ENCODE measurements around the gene ACTN4. TPM values are rescaled to one million over a fixed set of nuclear protein-coding genes. Genes with fewer than 3 reads are reported as not detected.

The ACTN4 gene
- total RNA-seq, 1 experiment from 2014 or later, result 506 TPM

GRCh38 chr19:38666663-38667511, 19.4 kb downstream of the ACTN4 start:
- DNase-seq (ENCODE audit: low spot score) (no peak), ATAC-seq (peak; percentile 34)
- TF ChIP-seq NFE2L1 (CRISPR knock-in tag; IDR thresholded peaks at IDR 0.05) (no peak), PRRX2 (CRISPR knock-in tag; IDR thresholded peaks at IDR 0.05) (no peak), IRF2 (CRISPR knock-in tag; IDR thresholded peaks at IDR 0.05; ENCODE audit: borderline replicate concordance, low read depth) (no peak), EMX1 (CRISPR knock-in tag; IDR thresholded peaks at IDR 0.05) (no peak), JAZF1 (CRISPR knock-in tag; IDR thresholded peaks at IDR 0.05) (no peak), ESRRA (CRISPR knock-in tag; IDR thresholded peaks at IDR 0.05; ENCODE audit: borderline replicate concordance) (no peak), FOXJ3 (CRISPR knock-in tag; IDR thresholded peaks at IDR 0.05; ENCODE audit: borderline replicate concordance) (no peak), CDX4 (CRISPR knock-in tag; IDR thresholded peaks at IDR 0.05; ENCODE audit: borderline replicate concordance) (no peak)
- TF ChIP-seq, protein P1, sequence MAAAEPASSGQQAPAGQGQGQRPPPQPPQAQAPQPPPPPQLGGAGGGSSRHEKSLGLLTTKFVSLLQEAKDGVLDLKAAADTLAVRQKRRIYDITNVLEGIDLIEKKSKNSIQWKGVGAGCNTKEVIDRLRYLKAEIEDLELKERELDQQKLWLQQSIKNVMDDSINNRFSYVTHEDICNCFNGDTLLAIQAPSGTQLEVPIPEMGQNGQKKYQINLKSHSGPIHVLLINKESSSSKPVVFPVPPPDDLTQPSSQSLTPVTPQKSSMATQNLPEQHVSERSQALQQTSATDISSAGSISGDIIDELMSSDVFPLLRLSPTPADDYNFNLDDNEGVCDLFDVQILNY (CRISPR knock-in tag; IDR thresholded peaks at IDR 0.05), result no peak
- TF ChIP-seq, protein P2, sequence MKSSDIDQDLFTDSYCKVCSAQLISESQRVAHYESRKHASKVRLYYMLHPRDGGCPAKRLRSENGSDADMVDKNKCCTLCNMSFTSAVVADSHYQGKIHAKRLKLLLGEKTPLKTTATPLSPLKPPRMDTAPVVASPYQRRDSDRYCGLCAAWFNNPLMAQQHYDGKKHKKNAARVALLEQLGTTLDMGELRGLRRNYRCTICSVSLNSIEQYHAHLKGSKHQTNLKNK (CRISPR knock-in tag; IDR thresholded peaks at IDR 0.05), result no peak
- ChIA-PET CTCF (interaction anchor here (0.8 to 3.6 kb wide), 7 partner anchors 19 to 264 kb away, joined by 3 to 20 read pairs (median 5); partner anchors contain the start of genes ACTN4, MRPS12 and SARS2), POLR2A (interaction anchor here (0.9 to 3.8 kb wide), 8 partner anchors 10 to 52 kb away, joined by 3 to 44 read pairs (median 4); partner anchors contain the start of gene ACTN4)
- peaks cover 98% of the 10 kb centered on the region for H3K4me1 Mint-ChIP-seq
- no peaks in the 10 kb centered on the region for H3K9me3 Mint-ChIP-seq
- H3K4me3 Mint-ChIP-seq, result peak overlapping the region; percentile 34
- no peaks in the 10 kb centered on the region for H3K27me3 Mint-ChIP-seq (ENCODE audit: low read depth)
- peaks cover 4% of the 10 kb centered on the region; the same call in 1 of the 2 replicates for H3K36me3 Mint-ChIP-seq
- H3K27ac Mint-ChIP-seq, result peak overlapping the region; percentile 100

DNA sequence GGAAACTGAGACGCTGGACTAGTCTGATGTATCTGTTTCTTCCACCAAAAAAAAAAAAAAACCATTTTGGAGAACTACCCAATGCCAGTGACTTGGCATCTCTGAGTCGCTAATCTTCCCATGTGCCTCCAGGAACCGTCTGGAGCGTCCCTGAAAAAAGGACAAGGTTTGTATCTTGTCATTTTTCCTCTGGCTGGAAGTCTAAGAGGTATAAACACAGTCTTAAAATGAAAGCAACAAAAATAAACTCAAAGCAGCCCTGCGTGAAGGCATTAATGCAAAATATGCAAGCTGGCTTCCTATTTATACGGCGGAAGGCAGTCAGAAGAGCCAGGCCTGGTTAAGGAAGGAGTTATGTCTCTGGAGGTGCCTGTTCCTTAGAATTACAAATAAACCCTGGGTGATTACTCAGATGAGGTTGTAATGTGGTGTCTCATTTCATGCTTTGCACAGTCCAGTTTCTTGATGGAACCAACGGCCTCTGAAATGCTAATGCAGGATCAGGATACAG, 20.3 kb downstream of the ACTN4 start:
- ChIA-PET POLR2A (interaction anchor here (0.5 to 3.8 kb wide), 5 partner anchors 15 to 34 kb away, joined by 4 to 44 read pairs (median 20); partner anchors contain the start of gene ACTN4), CTCF (interaction anchor here (0.8 to 3.6 kb wide), 5 partner anchors 18 to 264 kb away, joined by 3 to 20 read pairs (median 5); partner anchors contain the start of genes ACTN4, MRPS12 and SARS2)
- Mint-ChIP-seq H3K4me3 (peak overlapping the region; percentile 24), H3K27ac (peak overlapping the region; percentile 100), H3K36me3 (peaks cover 4% of the 10 kb centered on the region; the same call in 1 of the 2 replicates), H3K4me1 (peaks cover 90% of the 10 kb centered on the region), H3K9me3 (no peaks in the 10 kb centered on the region), H3K27me3 (ENCODE audit: low read depth) (no peaks in the 10 kb centered on the region)
- DNase-seq (ENCODE audit: low spot score) (no peak), ATAC-seq (no peak)
- TF ChIP-seq NR3C1 (CRISPR knock-in tag; conservative IDR thresholded peaks at IDR 0.05; ENCODE audit: low read depth) (no peak), JAZF1 (CRISPR knock-in tag; IDR thresholded peaks at IDR 0.05) (no peak), TCF7 (CRISPR knock-in tag; IDR thresholded peaks at IDR 0.05; ENCODE audit: low read depth) (no peak), TP53 (CRISPR knock-in tag; IDR thresholded peaks at IDR 0.05) (no peak), ZNF416 (CRISPR knock-in tag; IDR thresholded peaks at IDR 0.05) (no peak), ZNF671 (CRISPR knock-in tag; IDR thresholded peaks at IDR 0.05) (no peak), FOXK1 (CRISPR knock-in tag; IDR thresholded peaks at IDR 0.05) (no peak), ZNF317 (CRISPR knock-in tag; IDR thresholded peaks at IDR 0.05; ENCODE audit: borderline replicate concordance, low read depth) (no peak), ZNF219 (CRISPR knock-in tag; IDR thresholded peaks at IDR 0.05; ENCODE audit: borderline replicate concordance) (no peak), ESRRA (CRISPR knock-in tag; IDR thresholded peaks at IDR 0.05; ENCODE audit: borderline replicate concordance) (no peak), FOXJ3 (CRISPR knock-in tag; IDR thresholded peaks at IDR 0.05; ENCODE audit: borderline replicate concordance) (no peak), CDX4 (CRISPR knock-in tag; IDR thresholded peaks at IDR 0.05; ENCODE audit: borderline replicate concordance) (no peak)
- TF ChIP-seq, protein P3, sequence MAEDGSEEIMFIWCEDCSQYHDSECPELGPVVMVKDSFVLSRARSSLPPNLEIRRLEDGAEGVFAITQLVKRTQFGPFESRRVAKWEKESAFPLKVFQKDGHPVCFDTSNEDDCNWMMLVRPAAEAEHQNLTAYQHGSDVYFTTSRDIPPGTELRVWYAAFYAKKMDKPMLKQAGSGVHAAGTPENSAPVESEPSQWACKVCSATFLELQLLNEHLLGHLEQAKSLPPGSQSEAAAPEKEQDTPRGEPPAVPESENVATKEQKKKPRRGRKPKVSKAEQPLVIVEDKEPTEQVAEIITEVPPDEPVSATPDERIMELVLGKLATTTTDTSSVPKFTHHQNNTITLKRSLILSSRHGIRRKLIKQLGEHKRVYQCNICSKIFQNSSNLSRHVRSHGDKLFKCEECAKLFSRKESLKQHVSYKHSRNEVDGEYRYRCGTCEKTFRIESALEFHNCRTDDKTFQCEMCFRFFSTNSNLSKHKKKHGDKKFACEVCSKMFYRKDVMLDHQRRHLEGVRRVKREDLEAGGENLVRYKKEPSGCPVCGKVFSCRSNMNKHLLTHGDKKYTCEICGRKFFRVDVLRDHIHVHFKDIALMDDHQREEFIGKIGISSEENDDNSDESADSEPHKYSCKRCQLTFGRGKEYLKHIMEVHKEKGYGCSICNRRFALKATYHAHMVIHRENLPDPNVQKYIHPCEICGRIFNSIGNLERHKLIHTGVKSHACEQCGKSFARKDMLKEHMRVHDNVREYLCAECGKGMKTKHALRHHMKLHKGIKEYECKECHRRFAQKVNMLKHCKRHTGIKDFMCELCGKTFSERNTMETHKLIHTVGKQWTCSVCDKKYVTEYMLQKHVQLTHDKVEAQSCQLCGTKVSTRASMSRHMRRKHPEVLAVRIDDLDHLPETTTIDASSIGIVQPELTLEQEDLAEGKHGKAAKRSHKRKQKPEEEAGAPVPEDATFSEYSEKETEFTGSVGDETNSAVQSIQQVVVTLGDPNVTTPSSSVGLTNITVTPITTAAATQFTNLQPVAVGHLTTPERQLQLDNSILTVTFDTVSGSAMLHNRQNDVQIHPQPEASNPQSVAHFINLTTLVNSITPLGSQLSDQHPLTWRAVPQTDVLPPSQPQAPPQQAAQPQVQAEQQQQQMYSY (CRISPR knock-in tag; IDR thresholded peaks at IDR 0.05), result no peak
- TF ChIP-seq, protein P4, sequence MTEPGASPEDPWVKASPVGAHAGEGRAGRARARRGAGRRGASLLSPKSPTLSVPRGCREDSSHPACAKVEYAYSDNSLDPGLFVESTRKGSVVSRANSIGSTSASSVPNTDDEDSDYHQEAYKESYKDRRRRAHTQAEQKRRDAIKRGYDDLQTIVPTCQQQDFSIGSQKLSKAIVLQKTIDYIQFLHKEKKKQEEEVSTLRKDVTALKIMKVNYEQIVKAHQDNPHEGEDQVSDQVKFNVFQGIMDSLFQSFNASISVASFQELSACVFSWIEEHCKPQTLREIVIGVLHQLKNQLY (CRISPR knock-in tag; IDR thresholded peaks at IDR 0.05), result no peak
- TF ChIP-seq, protein P5, sequence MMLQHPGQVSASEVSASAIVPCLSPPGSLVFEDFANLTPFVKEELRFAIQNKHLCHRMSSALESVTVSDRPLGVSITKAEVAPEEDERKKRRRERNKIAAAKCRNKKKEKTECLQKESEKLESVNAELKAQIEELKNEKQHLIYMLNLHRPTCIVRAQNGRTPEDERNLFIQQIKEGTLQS (CRISPR knock-in tag; conservative IDR thresholded peaks at IDR 0.05), result no peak
- TF ChIP-seq, protein P6, sequence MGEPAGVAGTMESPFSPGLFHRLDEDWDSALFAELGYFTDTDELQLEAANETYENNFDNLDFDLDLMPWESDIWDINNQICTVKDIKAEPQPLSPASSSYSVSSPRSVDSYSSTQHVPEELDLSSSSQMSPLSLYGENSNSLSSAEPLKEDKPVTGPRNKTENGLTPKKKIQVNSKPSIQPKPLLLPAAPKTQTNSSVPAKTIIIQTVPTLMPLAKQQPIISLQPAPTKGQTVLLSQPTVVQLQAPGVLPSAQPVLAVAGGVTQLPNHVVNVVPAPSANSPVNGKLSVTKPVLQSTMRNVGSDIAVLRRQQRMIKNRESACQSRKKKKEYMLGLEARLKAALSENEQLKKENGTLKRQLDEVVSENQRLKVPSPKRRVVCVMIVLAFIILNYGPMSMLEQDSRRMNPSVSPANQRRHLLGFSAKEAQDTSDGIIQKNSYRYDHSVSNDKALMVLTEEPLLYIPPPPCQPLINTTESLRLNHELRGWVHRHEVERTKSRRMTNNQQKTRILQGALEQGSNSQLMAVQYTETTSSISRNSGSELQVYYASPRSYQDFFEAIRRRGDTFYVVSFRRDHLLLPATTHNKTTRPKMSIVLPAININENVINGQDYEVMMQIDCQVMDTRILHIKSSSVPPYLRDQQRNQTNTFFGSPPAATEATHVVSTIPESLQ (CRISPR knock-in tag; IDR thresholded peaks at IDR 0.05), result no peak
